CD8-positive, alpha-beta memory T cell (primary cell): Measurements from ENCODE around the gene ARHGAP26. TPM values are rescaled to one million over a fixed set of nuclear protein-coding genes. Genes with fewer than 3 reads are reported as not detected.

Experiments used
- CTCF ChIA-PET: fragments of 350-600 bp; sonication (Branson Sonifier 250); formaldehyde crosslinking; loops from one replicate; lab custom pipeline; 2021; ENCODE audit warnings: antibody characterized with exemption; lab: Charles Lee
- POLR2A ChIA-PET: fragments of 350-600 bp; sonication (Branson Sonifier 250); formaldehyde crosslinking; loops from one replicate; lab custom pipeline; 2021; ENCODE audit warnings: antibody characterized with exemption; lab: Charles Lee
- DNase-seq, 5 donors: peaks; one replicate each; pipeline versions ENCODE4 v3.0.0 to v3.0.0-alpha.2; 2020 to 2022; ENCODE audit warnings: mixed read lengths in 1 of 5
- H3K27ac ChIP-seq: one replicate; pipeline ENCODE4 v1.7.0; 2013; ENCODE audit warnings: low read depth, mild to moderate bottlenecking, low read length, moderate library complexity
- H3K27me3 ChIP-seq: 2 replicates; pipeline ENCODE4 v1.7.0; 2013; ENCODE audit warnings: low read length, mild to moderate bottlenecking; ENCODE audit not compliant: insufficient read depth, poor library complexity, severe bottlenecking
- H3K36me3 ChIP-seq: 2 replicates; pipeline ENCODE4 v1.7.0; 2013; ENCODE audit warnings: mild to moderate bottlenecking, low read length, moderate library complexity; ENCODE audit not compliant: insufficient read depth
- H3K4me1 ChIP-seq: 2 replicates; pipeline ENCODE4 v1.7.0; 2013; ENCODE audit warnings: mild to moderate bottlenecking, low read length, moderate library complexity; ENCODE audit not compliant: insufficient read depth
- H3K4me3 ChIP-seq: 2 replicates; pipeline ENCODE4 v1.7.0; 2013; ENCODE audit warnings: mild to moderate bottlenecking, low read length
- H3K9me3 ChIP-seq: 2 replicates; pipeline ENCODE4 v1.7.0; 2013; ENCODE audit warnings: mild to moderate bottlenecking, low read length
- H3K27ac Mint-ChIP-seq, 8 donors: one replicate each; pipeline ENCODE4 v1.8.0; 2020 to 2021; ENCODE audit warnings: mixed read lengths in 8 of 8, mild to moderate bottlenecking in 6 of 8, inconsistent platforms in 3 of 8, moderate library complexity in 3 of 8
- H3K27me3 Mint-ChIP-seq, 2 donors: one replicate each; pipeline ENCODE4 v1.8.0; 2020 to 2021; ENCODE audit warnings: mixed read lengths in 2 of 2, mild to moderate bottlenecking in 1 of 2, moderate library complexity in 1 of 2
- H3K36me3 Mint-ChIP-seq, 3 donors: one replicate each; pipeline ENCODE4 v1.8.0; 2020 to 2021; ENCODE audit warnings: mixed read lengths in 3 of 3, inconsistent platforms in 1 of 3, mild to moderate bottlenecking in 1 of 3
- H3K4me1 Mint-ChIP-seq, 3 donors: one replicate each; pipeline ENCODE4 v1.8.0; 2020 to 2021; ENCODE audit warnings: mixed read lengths in 3 of 3, inconsistent platforms in 1 of 3, mild to moderate bottlenecking in 1 of 3
- H3K4me3 Mint-ChIP-seq, 7 donors: one replicate each; pipeline ENCODE4 v1.8.0; 2020 to 2021; ENCODE audit warnings: mixed read lengths in 7 of 7, mild to moderate bottlenecking in 6 of 7, moderate library complexity in 4 of 7, inconsistent platforms in 2 of 7
- H3K9me3 Mint-ChIP-seq, 5 donors: one replicate each; pipeline ENCODE4 v1.8.0; 2020 to 2022; ENCODE audit warnings: mixed read lengths in 5 of 5, mild to moderate bottlenecking in 3 of 5, moderate library complexity in 2 of 5, inconsistent platforms in 1 of 5
- polyA plus RNA-seq: library from polyadenylated mRNA; unstranded; fragments of 300-500 nt; fragmentation: Illumina TruSeq; gene quantifications from one replicate; pipeline ENCODE4 v1.2.3, GENCODE V29; 2021
- total RNA-seq, 2 experiments: library from RNA; stranded (reverse); gene quantifications; one replicate each; pipeline ENCODE4 v1.2.3, GENCODE V29; 2021

Gene ARHGAP26
- total and polyA plus RNA-seq, 3 experiments from 2014 or later: 16.7 to 37.1 (median 19.7) TPM

DNA sequence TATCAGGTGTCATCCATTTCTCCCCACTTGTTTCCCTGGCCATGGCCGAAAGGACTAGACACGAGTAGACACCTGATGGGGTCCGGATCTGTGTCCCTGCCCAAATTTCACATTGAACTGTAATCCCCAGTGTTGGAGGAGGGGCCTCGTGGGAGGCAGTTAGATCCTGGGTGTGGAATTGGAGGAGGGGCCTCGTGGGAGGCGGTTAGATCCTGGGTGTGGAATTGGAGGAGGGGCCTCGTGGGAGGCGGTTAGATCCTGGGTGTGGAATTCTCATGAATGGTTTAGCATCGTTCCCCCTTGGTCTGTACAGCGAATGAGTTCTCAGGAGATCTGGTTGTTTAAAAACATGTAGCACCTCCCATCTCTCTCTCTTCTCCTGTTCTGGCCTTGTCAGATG is 467.5 kb downstream of the ARHGAP26 start:
- peaks cover 0 to 5% (median 0%) of the 10 kb centered on the region in 3 donors for H3K36me3 Mint-ChIP-seq
- H3K4me3 Mint-ChIP-seq: no peak overlapping the region
- no peaks in the 10 kb centered on the region for H3K9me3 Mint-ChIP-seq
- H3K9me3 ChIP-seq: no peaks in the 10 kb centered on the region
- H3K27me3 ChIP-seq: no peaks in the 10 kb centered on the region
- no peaks in the 10 kb centered on the region for H3K4me1 ChIP-seq
- H3K27ac Mint-ChIP-seq: peak overlapping the region in 3 of 8 donors; percentile 29 to 63 (median 63)
- no peaks in the 10 kb centered on the region for H3K27me3 Mint-ChIP-seq
- H3K36me3 ChIP-seq: no peaks in the 10 kb centered on the region
- POLR2A ChIA-PET: no interaction called here
- DNase-seq: no peak
- no peaks in the 10 kb centered on the region for H3K4me1 Mint-ChIP-seq
- CTCF ChIA-PET: no interaction called here
- H3K4me3 ChIP-seq: no peak overlapping the region
- no peak overlapping the region for H3K27ac ChIP-seq

DNA sequence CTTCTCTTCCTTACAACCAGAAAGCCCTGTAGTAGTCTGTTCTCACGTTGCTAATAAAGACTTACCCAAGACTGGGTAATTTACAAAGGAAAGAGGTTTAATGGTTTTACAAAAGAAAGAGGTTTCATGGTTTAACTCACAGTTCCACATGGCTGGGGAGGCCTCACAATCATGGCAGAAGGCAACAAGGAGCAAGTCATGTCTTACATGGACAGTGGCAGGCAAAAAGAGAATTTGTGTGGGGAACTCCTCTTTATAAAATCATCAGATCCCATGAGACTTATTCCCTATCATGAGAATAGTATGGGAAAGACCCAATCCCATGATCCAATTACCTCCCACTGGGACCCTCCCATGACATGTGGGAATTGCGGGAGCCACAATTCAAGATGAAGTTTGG is 468.4 kb downstream of the ARHGAP26 start:
- POLR2A ChIA-PET: no interaction called here
- no peak for DNase-seq
- Histone ChIP-seq H3K27ac (no peak overlapping the region), H3K27me3 (no peaks in the 10 kb centered on the region), H3K4me3 (no peak overlapping the region), H3K4me1 (no peaks in the 10 kb centered on the region), H3K36me3 (no peaks in the 10 kb centered on the region), H3K9me3 (no peaks in the 10 kb centered on the region)
- CTCF ChIA-PET: no interaction called here
- H3K4me1 Mint-ChIP-seq: no peaks in the 10 kb centered on the region
- H3K27ac Mint-ChIP-seq: peak overlapping the region in 1 of 8 donors; percentile 70
- H3K36me3 Mint-ChIP-seq: peaks cover 0 to 5% (median 0%) of the 10 kb centered on the region in 3 donors
- no peaks in the 10 kb centered on the region for H3K9me3 Mint-ChIP-seq
- H3K4me3 Mint-ChIP-seq: no peak overlapping the region
- H3K27me3 Mint-ChIP-seq: no peaks in the 10 kb centered on the region

DNA sequence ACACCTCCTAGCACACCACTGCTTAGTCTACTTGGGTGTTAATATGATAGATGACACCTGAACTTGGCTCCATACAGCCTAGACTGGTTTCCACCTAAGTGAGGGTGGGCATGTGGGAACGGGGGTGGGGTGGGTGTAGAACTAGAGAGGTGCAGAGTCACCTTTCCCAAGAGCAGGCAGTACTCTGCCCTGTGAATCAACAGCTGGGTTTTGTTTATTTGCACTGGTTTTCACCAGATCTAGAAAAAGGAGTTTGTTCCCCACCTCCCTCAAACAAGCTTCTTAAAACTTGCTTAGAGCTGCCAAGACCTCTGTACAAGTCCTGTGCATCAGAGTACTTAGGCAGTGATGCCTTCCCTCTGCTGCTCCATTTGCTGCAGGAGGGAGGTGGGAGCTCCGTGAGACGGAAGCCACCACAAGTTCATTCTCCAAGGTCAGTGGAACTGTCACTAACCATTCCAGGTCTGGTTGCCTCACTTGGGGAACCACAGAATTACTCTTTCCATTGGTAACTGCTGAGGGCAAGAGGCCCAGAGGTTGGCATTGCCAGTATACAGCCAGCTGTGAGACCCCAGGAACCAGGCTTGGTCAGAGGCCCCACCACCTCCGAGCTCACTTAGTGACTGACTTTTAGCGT is 469.8 kb downstream of the ARHGAP26 start:
- Histone ChIP-seq H3K4me1 (no peaks in the 10 kb centered on the region), H3K27ac (no peak overlapping the region), H3K36me3 (no peaks in the 10 kb centered on the region), H3K9me3 (no peaks in the 10 kb centered on the region), H3K27me3 (no peaks in the 10 kb centered on the region), H3K4me3 (no peak overlapping the region)
- CTCF ChIA-PET: interaction anchor here (1.0 kb wide), 1 partner anchor 14 kb away, joined by 3 read pairs; no protein-coding TSS in a partner anchor
- Mint-ChIP-seq H3K36me3 (peaks cover 0 to 5% (median 0%) of the 10 kb centered on the region in 3 donors), H3K27ac (no peak overlapping the region), H3K4me3 (no peak overlapping the region), H3K4me1 (no peaks in the 10 kb centered on the region), H3K27me3 (peaks cover 0 to 1% of the 10 kb centered on the region in 2 donors), H3K9me3 (no peaks in the 10 kb centered on the region)
- DNase-seq: no peak
- POLR2A ChIA-PET: no interaction called here

DNA sequence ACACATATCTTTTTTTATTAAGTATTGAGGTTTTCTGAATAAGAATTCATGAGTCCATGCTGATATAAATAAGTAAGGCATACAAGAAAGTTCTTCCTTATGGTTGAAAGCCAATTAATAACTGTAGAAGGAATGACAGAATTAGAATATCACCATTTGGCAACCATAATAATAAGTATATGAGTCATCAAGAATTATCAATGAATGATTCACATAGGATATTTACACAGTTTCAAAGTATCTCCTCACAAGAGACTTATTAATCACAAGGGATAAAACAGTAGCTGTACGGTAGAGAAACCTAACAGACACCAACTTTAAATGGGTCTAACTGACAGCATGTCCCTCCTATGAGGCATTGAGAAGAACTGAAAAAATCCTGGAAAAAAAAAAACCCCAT is 471.7 kb downstream of the ARHGAP26 start:
- Histone ChIP-seq H3K27me3 (no peaks in the 10 kb centered on the region), H3K36me3 (no peaks in the 10 kb centered on the region), H3K27ac (no peak overlapping the region), H3K4me3 (no peak overlapping the region), H3K4me1 (no peaks in the 10 kb centered on the region), H3K9me3 (no peaks in the 10 kb centered on the region)
- Mint-ChIP-seq H3K4me1 (no peaks in the 10 kb centered on the region), H3K9me3 (no peaks in the 10 kb centered on the region), H3K4me3 (no peak overlapping the region), H3K27me3 (peaks cover 0 to 1% of the 10 kb centered on the region in 2 donors), H3K27ac (no peak overlapping the region), H3K36me3 (no peaks in the 10 kb centered on the region)
- POLR2A ChIA-PET: no interaction called here
- no peak for DNase-seq
- CTCF ChIA-PET: no interaction called here

DNA sequence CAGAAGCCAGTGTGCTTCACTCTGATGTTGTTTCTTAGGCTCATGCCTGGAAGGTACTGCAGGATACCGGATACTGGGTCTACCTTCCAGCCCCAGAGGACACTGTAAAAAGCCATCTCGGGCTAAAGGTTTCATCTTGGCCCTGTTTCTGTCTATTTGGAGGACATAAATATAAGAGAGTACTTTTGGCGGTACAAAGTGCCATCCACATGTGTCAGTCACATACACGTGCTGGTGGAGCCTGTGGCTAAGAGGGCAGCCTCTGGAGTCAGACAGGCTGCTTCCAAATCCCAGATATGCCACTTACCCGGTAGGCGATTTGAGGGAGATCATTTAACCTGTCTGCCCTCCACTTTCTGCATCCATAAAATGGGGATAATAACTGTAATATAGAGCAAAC is 472.9 kb downstream of the ARHGAP26 start:
- Mint-ChIP-seq H3K9me3 (no peaks in the 10 kb centered on the region), H3K36me3 (peaks cover 0 to 5% (median 1%) of the 10 kb centered on the region in 3 donors), H3K4me1 (no peaks in the 10 kb centered on the region), H3K27ac (no peak overlapping the region), H3K4me3 (no peak overlapping the region), H3K27me3 (peaks cover 0 to 1% of the 10 kb centered on the region in 2 donors)
- DNase-seq: no peak
- Histone ChIP-seq H3K27ac (no peak overlapping the region), H3K27me3 (no peaks in the 10 kb centered on the region), H3K4me1 (no peaks in the 10 kb centered on the region), H3K9me3 (no peaks in the 10 kb centered on the region), H3K4me3 (no peak overlapping the region), H3K36me3 (no peaks in the 10 kb centered on the region)
- ChIA-PET POLR2A (no interaction called here), CTCF (no interaction called here)

DNA sequence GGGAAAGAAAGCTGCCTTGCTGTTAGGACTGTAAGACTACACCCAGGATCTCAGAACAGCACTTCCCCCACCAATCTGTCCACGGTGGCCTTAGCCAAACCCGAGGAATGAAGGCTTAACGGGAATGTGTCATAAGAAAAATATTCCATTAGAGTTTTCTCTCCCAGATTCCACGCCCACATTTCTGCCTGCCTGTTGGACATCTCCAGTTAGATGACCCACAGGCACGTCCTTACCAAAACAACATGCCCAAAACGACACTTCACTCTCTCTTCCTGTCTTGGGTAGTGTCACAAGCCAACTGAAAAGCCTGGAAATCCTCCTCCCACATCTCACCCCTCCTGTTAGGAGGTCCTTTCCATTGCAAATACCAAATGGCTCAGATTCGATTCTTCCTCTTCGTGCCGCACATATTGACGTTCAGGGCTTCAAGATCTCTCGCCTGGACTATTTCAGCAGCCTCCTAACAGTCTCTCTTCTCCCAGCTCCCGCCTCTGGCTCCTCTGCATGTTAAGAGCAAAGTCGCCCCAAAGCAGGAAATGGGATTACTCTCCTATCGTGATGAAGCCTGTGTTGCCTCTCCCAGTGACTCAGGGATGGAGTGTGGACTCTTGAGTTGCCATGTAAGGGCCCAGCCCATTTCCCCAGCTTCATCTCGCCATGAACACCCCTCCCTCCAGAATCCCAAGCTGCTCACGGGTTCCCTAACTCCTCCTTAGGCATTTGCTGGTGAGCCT is 474.0 kb downstream of the ARHGAP26 start:
- peaks cover 0 to 1% of the 10 kb centered on the region in 2 donors for H3K27me3 Mint-ChIP-seq
- no peak overlapping the region for H3K4me3 ChIP-seq
- peaks cover 0 to 5% (median 1%) of the 10 kb centered on the region in 3 donors for H3K36me3 Mint-ChIP-seq
- ChIA-PET CTCF (no interaction called here), POLR2A (no interaction called here)
- H3K4me1 Mint-ChIP-seq: no peaks in the 10 kb centered on the region
- H3K4me3 Mint-ChIP-seq: no peak overlapping the region
- no peak for DNase-seq
- H3K27ac Mint-ChIP-seq: no peak overlapping the region
- no peaks in the 10 kb centered on the region for H3K9me3 Mint-ChIP-seq
- H3K27me3 ChIP-seq: no peaks in the 10 kb centered on the region
- no peak overlapping the region for H3K27ac ChIP-seq
- H3K36me3 ChIP-seq: no peaks in the 10 kb centered on the region
- no peaks in the 10 kb centered on the region for H3K4me1 ChIP-seq
- no peaks in the 10 kb centered on the region for H3K9me3 ChIP-seq

DNA sequence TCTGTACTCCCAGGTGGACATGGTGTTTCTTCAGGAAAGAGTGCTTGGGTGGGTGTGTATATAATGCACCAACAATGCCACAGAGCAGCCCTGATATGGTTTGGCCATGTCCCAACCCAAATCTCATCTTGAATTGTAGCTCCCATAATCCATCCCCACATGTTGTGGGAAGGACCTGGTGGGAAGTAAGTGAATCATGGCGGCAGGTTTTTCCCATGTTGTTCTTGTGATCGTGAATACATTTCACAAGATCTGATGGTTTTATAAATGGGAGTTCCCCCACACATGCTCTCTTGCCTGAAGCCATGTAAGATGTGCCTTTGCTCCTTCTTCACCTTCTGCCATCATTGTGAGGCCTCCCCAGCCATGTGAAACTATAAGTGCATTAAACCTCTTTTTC is 474.8 kb downstream of the ARHGAP26 start:
- H3K4me3 Mint-ChIP-seq: no peak overlapping the region
- H3K27me3 Mint-ChIP-seq: peaks cover 0 to 1% of the 10 kb centered on the region in 2 donors
- ChIA-PET POLR2A (no interaction called here), CTCF (no interaction called here)
- no peak for DNase-seq
- H3K4me1 ChIP-seq: no peaks in the 10 kb centered on the region
- no peaks in the 10 kb centered on the region for H3K9me3 ChIP-seq
- H3K36me3 ChIP-seq: no peaks in the 10 kb centered on the region
- H3K27ac Mint-ChIP-seq: no peak overlapping the region
- H3K4me3 ChIP-seq: no peak overlapping the region
- peaks cover 0 to 5% (median 1%) of the 10 kb centered on the region in 3 donors for H3K36me3 Mint-ChIP-seq
- no peak overlapping the region for H3K27ac ChIP-seq
- H3K9me3 Mint-ChIP-seq: no peaks in the 10 kb centered on the region
- no peaks in the 10 kb centered on the region for H3K27me3 ChIP-seq
- no peaks in the 10 kb centered on the region for H3K4me1 Mint-ChIP-seq

DNA sequence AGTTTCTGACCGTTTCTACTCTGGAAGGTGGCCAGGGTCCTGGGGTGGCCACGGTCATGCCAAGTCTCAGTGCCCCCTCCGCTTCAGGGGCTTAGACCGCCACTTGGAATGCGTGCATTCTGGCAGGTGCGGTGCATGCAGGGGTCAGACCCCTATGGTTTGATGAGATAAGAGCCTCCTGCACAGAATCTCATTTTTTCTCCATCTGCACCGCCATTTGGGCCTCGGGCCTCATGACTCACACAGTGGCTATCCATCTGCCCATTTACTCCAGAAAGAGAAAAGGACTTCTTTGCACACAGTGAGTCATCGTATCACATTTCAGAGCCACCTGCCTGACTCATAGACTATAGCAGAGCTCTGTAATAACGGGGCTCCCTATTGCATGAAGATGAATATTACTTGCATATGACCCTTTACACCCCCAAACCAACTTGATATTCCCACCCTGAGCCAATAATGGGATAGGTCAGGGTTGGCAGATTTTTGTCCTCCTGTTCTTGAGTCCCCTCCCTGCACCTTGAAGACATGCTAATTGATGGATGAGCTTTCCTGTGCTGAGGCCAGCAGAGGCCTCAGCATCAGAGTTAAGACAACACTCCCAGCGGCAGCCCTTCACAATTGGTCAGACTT is 475.9 kb downstream of the ARHGAP26 start:
- no peaks in the 10 kb centered on the region for H3K36me3 ChIP-seq
- Mint-ChIP-seq H3K27ac (no peak overlapping the region), H3K36me3 (peaks cover 0 to 5% (median 1%) of the 10 kb centered on the region in 3 donors), H3K4me3 (no peak overlapping the region), H3K27me3 (peaks cover 0 to 1% of the 10 kb centered on the region in 2 donors), H3K9me3 (no peaks in the 10 kb centered on the region), H3K4me1 (no peaks in the 10 kb centered on the region)
- H3K4me1 ChIP-seq: no peaks in the 10 kb centered on the region
- CTCF ChIA-PET: no interaction called here
- POLR2A ChIA-PET: no interaction called here
- no peaks in the 10 kb centered on the region for H3K27me3 ChIP-seq
- no peak overlapping the region for H3K27ac ChIP-seq
- no peak for DNase-seq
- H3K4me3 ChIP-seq: no peak overlapping the region
- no peaks in the 10 kb centered on the region for H3K9me3 ChIP-seq
